ENCODE results near the gene CPT2.

DNA sequence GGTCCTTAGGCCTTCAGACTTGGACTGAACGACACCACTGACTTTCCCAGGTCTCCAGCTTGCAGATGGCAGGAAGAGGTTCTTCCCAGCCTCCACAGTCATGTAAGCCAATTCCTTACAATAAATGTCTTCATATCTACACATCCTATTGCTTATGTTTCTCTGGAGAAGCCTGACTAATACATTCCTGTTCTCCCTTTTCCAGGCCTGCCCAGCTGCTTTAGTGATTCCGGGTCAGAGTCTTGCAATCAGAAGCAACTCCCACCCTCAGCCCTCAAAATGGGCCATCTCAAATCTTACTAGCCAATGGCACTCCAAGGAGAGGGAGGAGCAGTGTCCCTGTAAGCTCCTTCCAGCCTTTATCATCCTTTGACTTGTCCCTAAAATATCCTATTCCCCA is 16.4 kb upstream of the CPT2 start:
- TF ChIP-seq CTCF (IDR thresholded peaks at IDR 0.05) (no peak), POLR2A (IDR thresholded peaks at IDR 0.05) (no peak)
